H1 (cell line): ENCODE data around the gene CACNA1C.

Source experiments
- BCL11A ChIP-seq, 2 experiments: IDR thresholded peaks; one replicate each; pipeline ENCODE4 v1.6.1; 2011; ENCODE audit warnings: low read depth in 2 of 2, low read length in 2 of 2, mild to moderate bottlenecking in 2 of 2
- CTCF ChIP-seq, 3 experiments: IDR thresholded peaks; 1 replicate in 2 of 3; 2 replicates in 1 of 3; pipeline versions ENCODE4 v1.5.1 to v1.6.1; 2011; ENCODE audit warnings: low read length in 3 of 3, mild to moderate bottlenecking in 3 of 3, inconsistent platforms in 2 of 3, low read depth in 1 of 3, moderate library complexity in 1 of 3; ENCODE audit not compliant: insufficient read depth in 1 of 3; ENCODE audit errors: control extremely low read depth in 1 of 3
- POLR2A ChIP-seq, 2 experiments: IDR thresholded peaks; 1 replicate in 1 of 2; 2 replicates in 1 of 2; pipeline ENCODE4 v1.6.1; 2011; ENCODE audit warnings: low read depth in 2 of 2, low read length in 2 of 2, mild to moderate bottlenecking in 2 of 2; ENCODE audit errors: control extremely low read depth in 1 of 2
- SIX5 ChIP-seq: IDR thresholded peaks from 2 replicates; pipeline ENCODE4 v1.6.1; 2011; ENCODE audit warnings: mild to moderate bottlenecking, low read depth, low read length
- YY1 ChIP-seq: IDR thresholded peaks from 2 replicates; pipeline ENCODE4 v1.6.1; 2011; ENCODE audit warnings: low read depth, mild to moderate bottlenecking, low read length

- TF ChIP-seq BCL11A (IDR thresholded peaks at IDR 0.05; ENCODE audit: low read depth in 2 of 2, low read length in 2 of 2) = no peak
- no peak for TF ChIP-seq YY1
- TF ChIP-seq SIX5 = no peak
- TF ChIP-seq CTCF (IDR thresholded peaks at IDR 0.05; ENCODE audit: control extremely low read depth in 1 of 3, insufficient read depth in 1 of 3, low read depth in 1 of 3, low read length in 3 of 3) = no peak
- no peak for TF ChIP-seq POLR2A (IDR thresholded peaks at IDR 0.05; ENCODE audit: control extremely low read depth in 1 of 2, low read depth in 2 of 2, low read length in 2 of 2)
Observed at GRCh38 chr12:2300168-2300567, 247.4 kb downstream of the CACNA1C start.
